ENCODE results near the gene PCDHGB6. TPM values are rescaled to one million over a fixed set of nuclear protein-coding genes. Genes with fewer than 3 reads are reported as not detected.
"Not testable (repeated sequence)": the region's sequence is repeated elsewhere in the genome, so short reads cannot be mapped to it uniquely, and the experiment has no call there.

Gene PCDHGB6
- total RNA-seq, 2 experiments from 2014 or later, result 0.04 TPM; not detected in 1

DNA sequence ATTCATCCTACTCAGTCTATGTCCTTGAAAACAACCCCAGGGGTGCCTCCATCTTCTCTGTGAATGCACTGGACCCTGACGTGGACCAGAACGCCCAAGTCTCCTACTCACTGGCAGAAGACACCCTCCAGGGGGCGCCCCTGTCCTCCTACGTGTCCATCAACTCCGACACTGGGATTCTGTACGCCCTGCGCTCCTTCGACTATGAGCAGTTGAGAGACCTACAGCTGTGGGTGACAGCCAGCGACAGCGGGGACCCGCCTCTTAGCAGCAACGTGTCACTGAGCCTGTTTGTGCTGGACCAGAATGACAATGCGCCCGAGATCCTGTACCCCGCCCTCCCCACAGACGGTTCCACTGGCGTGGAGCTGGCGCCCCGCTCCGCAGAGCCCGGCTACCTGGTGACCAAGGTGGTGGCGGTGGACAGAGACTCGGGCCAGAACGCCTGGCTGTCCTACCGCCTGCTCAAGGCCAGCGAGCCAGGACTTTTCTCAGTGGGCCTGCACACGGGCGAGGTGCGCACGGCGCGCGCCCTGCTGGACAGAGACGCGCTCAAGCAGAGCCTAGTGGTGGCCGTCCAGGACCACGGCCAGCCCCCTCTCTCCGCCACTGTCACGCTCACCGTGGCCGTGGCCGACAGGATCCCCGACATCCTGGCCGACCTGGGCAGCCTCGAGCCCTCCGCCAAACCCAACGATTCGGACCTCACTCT, 32.2 kb upstream of the PCDHGB6 start:
- H3K4me3 Mint-ChIP-seq; H3K36me3 Mint-ChIP-seq (ENCODE audit: low read depth); POLR2A ChIA-PET; H3K4me1 Mint-ChIP-seq; H3K27ac Mint-ChIP-seq; DNase-seq: not testable (repeated sequence)
- H3K9me3 Mint-ChIP-seq, result peaks cover 28% of the 10 kb centered on the region
- H3K27me3 Mint-ChIP-seq, result peaks cover 24% of the 10 kb centered on the region
- CTCF ChIA-PET, result interaction anchor here (0.9 to 1.7 kb wide), 2 partner anchors 22 to 45 kb away, joined by 4 read pairs; partner anchors contain the start of genes PCDHGA11 and PCDHGB5

DNA sequence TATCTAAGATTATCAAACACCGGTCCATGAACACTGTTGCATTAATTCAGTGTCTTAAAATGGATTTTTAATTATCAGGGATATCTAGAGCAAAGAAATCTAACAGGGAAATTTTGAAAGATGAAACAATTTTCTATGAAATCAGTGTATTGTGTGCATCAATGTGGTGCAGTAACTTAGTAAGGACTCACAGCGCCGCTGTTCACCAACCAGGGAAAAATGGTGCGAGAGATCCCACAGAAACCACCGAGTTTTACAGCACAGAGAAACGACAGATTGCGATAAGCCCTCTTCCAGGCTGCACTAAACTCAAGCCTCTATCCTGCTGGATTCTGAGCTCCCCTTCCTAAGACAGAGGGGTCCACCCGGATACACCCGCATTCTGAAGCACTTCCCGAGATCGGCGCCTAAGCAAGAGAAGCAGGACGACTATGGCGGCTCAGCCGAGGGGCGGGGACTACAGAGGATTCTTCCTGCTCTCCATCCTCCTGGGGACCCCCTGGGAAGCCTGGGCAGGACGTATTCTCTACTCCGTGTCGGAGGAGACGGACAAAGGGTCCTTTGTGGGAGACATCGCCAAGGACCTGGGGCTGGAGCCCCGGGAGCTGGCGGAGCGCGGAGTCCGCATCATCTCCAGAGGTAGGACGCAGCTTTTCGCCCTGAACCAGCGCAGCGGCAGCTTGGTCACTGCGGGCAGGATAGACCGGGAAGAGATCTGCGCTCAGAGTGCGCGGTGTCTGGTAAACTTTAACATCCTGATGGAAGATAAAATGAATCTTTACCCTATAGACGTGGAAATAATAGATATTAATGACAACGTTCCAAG, 25.1 kb upstream of the PCDHGB6 start, which contains the start of gene PCDHGA7:
Gene PCDHGA7 (plus strand): TSS at position 274 of the 826 bp plus-strand sequence. CDS start 158 bp downstream, at position 432.
- Mint-ChIP-seq H3K27ac (peak within 1 kb of the TSS; percentile 62), H3K27me3 (peaks cover 38% of the 10 kb centered on the region), H3K4me3 (peak within 1 kb of the TSS; percentile 34), H3K36me3 (ENCODE audit: low read depth) (no peaks in the 10 kb centered on the region), H3K4me1 (no peaks in the 10 kb centered on the region), H3K9me3 (peaks cover 12% of the 10 kb centered on the region)
- ChIA-PET CTCF (interaction anchor here (0.8 to 1.1 kb wide), 2 partner anchors 12 to 48 kb away, joined by 3 to 5 read pairs; partner anchors contain the start of genes PCDHGA12 and PCDHGB3), POLR2A (no interaction called here)
- DNase-seq, result no peak

DNA sequence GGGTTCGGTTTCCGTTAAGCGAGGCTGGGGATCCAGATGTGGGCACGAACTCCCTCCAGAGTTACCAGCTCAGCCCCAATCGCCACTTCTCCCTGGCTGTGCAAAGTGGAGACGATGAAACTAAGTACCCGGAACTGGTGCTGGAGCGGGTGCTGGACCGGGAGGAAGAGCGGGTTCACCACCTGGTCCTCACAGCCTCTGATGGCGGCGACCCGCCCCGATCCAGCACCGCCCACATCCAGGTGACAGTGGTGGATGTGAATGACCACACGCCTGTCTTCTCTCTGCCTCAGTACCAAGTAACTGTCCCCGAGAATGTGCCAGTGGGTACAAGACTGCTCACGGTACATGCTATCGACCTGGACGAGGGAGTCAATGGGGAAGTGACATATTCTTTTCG, 24.5 kb upstream of the PCDHGB6 start:
- ChIA-PET CTCF (interaction anchor here (0.8 to 1.1 kb wide), 2 partner anchors 13 to 47 kb away, joined by 3 to 5 read pairs; partner anchors contain the start of genes PCDHGA12 and PCDHGB3), POLR2A (no interaction called here)
- H3K27ac Mint-ChIP-seq, result no peak overlapping the region
- no peaks in the 10 kb centered on the region for H3K36me3 Mint-ChIP-seq (ENCODE audit: low read depth)
- no peak for DNase-seq
- no peaks in the 10 kb centered on the region for H3K4me1 Mint-ChIP-seq
- no peak overlapping the region for H3K4me3 Mint-ChIP-seq
- peaks cover 14% of the 10 kb centered on the region for H3K9me3 Mint-ChIP-seq
- H3K27me3 Mint-ChIP-seq, result peaks cover 41% of the 10 kb centered on the region

DNA sequence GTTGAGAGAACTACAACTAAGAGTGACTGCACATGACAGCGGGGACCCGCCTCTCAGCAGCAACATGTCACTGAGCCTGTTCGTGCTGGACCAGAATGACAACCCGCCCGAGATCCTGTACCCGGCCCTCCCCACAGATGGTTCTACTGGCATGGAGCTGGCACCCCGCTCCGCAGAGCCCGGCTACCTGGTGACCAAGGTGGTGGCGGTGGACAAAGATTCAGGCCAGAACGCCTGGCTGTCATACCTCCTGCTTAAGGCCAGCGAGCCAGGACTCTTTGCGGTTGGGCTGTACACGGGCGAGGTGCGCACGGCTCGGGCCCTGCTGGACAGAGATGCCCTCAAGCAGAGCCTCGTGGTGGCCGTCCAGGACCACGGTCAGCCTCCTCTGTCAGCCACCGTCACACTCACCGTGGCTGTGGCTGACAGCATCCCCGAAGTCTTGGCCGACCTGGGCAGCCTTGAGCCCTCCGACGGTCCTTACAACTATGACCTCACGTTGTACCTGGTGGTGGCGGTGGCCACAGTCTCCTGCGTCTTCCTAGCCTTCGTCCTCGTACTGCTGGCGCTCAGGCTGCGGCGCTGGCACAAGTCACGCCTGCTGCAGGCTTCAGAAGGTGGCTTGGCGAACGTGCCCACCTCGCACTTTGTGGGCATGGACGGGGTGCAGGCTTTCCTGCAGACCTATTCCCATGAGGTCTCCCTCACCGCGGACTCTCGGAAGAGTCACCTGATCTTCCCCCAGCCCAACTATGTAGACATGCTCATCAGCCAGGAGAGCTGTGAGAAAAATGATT, 23.2 kb upstream of the PCDHGB6 start:
- no peak overlapping the region for H3K4me3 Mint-ChIP-seq
- ChIA-PET POLR2A (no interaction called here), CTCF (no interaction called here)
- no peaks in the 10 kb centered on the region for H3K36me3 Mint-ChIP-seq (ENCODE audit: low read depth)
- H3K9me3 Mint-ChIP-seq, result peaks cover 21% of the 10 kb centered on the region
- peaks cover 47% of the 10 kb centered on the region for H3K27me3 Mint-ChIP-seq
- no peak overlapping the region for H3K27ac Mint-ChIP-seq
- H3K4me1 Mint-ChIP-seq, result no peaks in the 10 kb centered on the region
- DNase-seq, result no peak

DNA sequence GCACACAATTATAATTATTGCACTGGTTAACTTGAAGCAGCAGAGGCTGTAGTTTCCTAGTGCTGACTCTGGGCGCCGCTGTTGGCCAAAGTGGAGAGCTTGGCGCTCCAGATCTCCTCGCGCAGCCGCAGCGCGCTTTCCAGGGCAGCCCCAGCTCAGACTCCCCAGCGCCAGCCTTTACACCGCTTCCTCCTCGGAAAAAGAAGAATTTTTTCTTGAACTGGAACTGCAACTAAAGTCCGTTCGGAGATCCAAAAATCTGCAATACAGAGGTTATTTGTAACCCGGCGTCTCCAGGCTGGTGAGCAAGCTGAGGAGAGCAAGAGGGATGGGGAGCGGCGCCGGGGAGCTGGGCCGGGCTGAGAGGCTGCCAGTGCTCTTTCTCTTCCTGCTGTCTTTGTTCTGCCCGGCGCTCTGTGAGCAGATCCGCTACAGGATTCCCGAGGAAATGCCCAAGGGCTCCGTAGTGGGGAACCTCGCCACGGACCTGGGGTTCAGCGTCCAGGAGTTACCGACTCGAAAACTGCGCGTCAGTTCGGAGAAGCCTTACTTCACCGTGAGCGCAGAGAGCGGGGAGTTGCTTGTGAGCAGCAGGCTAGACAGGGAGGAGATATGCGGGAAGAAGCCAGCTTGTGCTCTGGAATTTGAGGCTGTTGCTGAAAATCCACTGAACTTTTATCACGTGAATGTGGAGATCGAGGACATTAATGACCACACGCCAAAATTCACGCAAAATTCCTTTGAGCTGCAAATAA, 20.1 kb upstream of the PCDHGB6 start, which contains the start of gene PCDHGB4:
Gene PCDHGB4 (plus strand): TSS at position 142 of the 755 bp plus-strand sequence. CDS start 187 bp downstream, at position 329.
- CTCF ChIA-PET, result interaction anchor here (0.8 to 1.7 kb wide), 3 partner anchors 16 to 57 kb away, joined by 3 to 5 read pairs (median 5); partner anchors contain the start of genes PCDHGA1 and PCDHGB3
- H3K4me1 Mint-ChIP-seq; POLR2A ChIA-PET; H3K36me3 Mint-ChIP-seq (ENCODE audit: low read depth); H3K4me3 Mint-ChIP-seq; DNase-seq; H3K27ac Mint-ChIP-seq: not testable (repeated sequence)
- peaks cover 50% of the 10 kb centered on the region for H3K27me3 Mint-ChIP-seq
- H3K9me3 Mint-ChIP-seq, result peaks cover 28% of the 10 kb centered on the region

DNA sequence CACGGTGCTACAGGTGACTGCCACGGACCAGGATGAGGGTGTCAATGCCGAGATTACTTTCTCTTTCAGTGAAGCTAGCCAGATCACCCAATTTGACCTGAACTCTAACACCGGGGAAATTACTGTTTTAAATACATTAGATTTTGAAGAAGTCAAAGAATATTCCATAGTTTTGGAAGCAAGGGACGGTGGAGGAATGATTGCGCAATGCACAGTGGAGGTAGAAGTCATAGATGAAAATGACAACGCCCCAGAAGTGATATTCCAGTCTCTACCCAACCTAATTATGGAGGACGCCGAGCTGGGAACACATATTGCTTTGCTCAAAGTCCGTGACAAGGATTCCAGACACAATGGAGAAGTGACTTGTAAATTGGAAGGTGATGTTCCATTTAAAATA, 19.2 kb upstream of the PCDHGB6 start:
- Mint-ChIP-seq H3K27ac (no peak overlapping the region), H3K27me3 (peaks cover 45% of the 10 kb centered on the region), H3K4me3 (no peak overlapping the region), H3K36me3 (ENCODE audit: low read depth) (peaks cover 2% of the 10 kb centered on the region), H3K4me1 (no peaks in the 10 kb centered on the region), H3K9me3 (peaks cover 27% of the 10 kb centered on the region)
- CTCF ChIA-PET, result interaction anchor here (1.7 kb wide), 1 partner anchor 19 kb away, joined by 5 read pairs; the partner anchor contains the start of gene PCDHGB3
- DNase-seq, result no peak
- POLR2A ChIA-PET, result no interaction called here

DNA sequence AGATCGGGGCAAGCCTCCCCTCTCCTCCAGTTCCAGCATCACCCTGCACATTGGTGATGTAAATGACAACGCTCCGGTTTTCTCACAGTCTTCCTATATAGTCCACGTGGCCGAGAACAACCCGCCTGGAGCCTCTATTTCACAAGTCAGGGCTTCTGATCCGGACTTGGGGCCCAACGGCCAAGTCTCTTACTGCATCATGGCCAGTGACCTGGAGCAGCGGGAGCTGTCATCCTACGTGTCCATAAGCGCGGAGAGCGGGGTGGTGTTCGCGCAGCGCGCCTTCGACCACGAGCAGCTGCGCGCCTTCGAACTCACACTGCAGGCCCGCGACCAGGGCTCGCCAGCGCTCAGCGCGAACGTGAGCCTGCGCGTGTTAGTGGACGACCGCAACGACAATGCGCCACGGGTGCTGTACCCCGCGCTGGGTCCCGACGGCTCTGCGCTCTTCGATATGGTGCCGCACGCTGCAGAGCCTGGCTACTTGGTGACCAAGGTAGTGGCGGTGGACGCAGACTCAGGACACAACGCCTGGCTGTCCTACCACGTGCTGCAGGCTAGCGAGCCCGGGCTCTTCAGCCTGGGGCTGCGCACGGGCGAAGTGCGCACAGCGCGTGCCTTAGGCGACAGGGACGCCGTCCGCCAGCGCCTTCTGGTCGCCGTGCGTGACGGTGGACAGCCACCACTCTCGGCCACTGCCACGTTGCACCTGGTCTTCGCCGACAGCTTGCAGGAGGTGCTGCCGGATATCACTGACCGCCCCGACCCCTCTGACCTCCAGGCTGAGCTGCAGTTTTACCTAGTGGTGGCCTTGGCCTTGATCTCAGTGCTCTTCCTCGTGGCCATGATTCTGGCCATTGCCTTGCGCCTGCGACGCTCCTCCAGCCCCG, 18.4 kb upstream of the PCDHGB6 start:
- Mint-ChIP-seq H3K27ac (no peak overlapping the region), H3K36me3 (ENCODE audit: low read depth) (peaks cover 2% of the 10 kb centered on the region), H3K9me3 (peaks cover 26% of the 10 kb centered on the region), H3K27me3 (peaks cover 49% of the 10 kb centered on the region), H3K4me1 (no peaks in the 10 kb centered on the region), H3K4me3 (no peak overlapping the region)
- ChIA-PET POLR2A (no interaction called here), CTCF (interaction anchor here (1.2 to 1.7 kb wide), 3 partner anchors 19 to 175 kb away, joined by 3 to 5 read pairs (median 3); partner anchors contain the start of genes PCDHGB2 and PCDHGB3)
- DNase-seq, result no peak

DNA sequence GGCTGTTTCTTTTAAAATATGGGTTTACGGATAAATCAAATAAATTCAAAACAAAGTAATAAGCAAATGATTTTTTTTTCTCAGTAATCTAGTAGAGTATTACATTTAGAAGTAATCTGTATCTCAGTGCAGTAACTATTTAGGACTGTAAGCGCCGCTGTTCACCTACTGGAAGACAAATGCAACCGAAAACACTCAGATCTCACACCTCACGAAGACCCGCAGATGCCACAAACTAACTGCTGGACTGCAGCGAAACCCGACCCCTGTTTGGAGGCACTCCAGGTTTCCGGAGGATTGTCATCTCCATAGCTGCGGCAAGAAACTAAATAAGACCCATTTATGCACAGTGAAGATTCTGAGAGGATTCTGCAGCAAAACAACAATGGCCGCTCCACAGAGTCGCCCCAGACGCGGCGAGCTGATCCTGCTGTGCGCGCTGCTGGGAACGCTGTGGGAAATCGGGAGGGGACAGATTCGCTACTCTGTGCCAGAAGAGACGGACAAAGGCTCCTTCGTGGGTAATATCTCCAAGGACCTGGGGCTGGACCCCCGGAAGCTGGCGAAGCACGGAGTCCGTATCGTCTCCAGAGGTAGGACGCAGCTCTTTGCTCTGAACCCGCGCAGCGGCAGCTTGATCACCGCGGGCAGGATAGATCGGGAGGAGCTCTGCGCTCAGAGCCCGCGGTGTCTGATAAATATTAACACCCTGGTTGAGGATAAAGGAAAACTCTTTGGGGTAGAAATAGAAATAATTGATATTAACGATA, 15.2 kb upstream of the PCDHGB6 start, which contains the start of gene PCDHGA8:
Gene PCDHGA8 (plus strand): TSS at position 205 of the 770 bp plus-strand sequence. CDS start 181 bp downstream, at position 386.
- ChIA-PET CTCF (interaction anchor here (0.9 to 1.2 kb wide), 2 partner anchors 12 to 54 kb away, joined by 3 read pairs; partner anchors contain the start of gene PCDHGA2), POLR2A (no interaction called here)
- DNase-seq, result no peak
- Mint-ChIP-seq H3K4me1 (no peaks in the 10 kb centered on the region), H3K9me3 (peaks cover 32% of the 10 kb centered on the region), H3K27ac (no peak within 1 kb of the TSS), H3K36me3 (ENCODE audit: low read depth) (peaks cover 2% of the 10 kb centered on the region), H3K27me3 (peaks cover 46% of the 10 kb centered on the region), H3K4me3 (no peak within 1 kb of the TSS)

DNA sequence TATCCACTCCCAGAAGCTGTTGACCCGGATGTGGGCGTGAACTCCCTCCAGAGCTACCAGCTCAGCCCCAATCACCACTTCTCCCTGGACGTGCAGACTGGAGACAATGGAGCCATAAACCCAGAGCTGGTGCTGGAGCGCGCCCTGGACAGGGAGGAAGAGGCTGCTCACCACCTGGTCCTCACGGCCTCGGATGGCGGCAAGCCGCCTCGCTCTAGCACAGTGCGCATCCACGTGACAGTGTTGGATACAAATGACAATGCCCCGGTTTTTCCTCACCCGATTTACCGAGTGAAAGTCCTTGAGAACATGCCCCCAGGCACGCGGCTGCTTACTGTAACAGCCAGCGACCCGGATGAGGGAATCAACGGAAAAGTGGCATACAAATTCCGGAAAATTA, 14.6 kb upstream of the PCDHGB6 start:
- peaks cover 2% of the 10 kb centered on the region for H3K36me3 Mint-ChIP-seq (ENCODE audit: low read depth)
- no peak for DNase-seq
- POLR2A ChIA-PET, result no interaction called here
- no peaks in the 10 kb centered on the region for H3K4me1 Mint-ChIP-seq
- CTCF ChIA-PET, result interaction anchor here (0.9 kb wide), 1 partner anchor 13 kb away, joined by 3 read pairs; no protein-coding TSS in a partner anchor
- peaks cover 44% of the 10 kb centered on the region for H3K27me3 Mint-ChIP-seq
- peaks cover 31% of the 10 kb centered on the region for H3K9me3 Mint-ChIP-seq
- H3K27ac Mint-ChIP-seq, result no peak overlapping the region
- H3K4me3 Mint-ChIP-seq, result no peak overlapping the region

DNA sequence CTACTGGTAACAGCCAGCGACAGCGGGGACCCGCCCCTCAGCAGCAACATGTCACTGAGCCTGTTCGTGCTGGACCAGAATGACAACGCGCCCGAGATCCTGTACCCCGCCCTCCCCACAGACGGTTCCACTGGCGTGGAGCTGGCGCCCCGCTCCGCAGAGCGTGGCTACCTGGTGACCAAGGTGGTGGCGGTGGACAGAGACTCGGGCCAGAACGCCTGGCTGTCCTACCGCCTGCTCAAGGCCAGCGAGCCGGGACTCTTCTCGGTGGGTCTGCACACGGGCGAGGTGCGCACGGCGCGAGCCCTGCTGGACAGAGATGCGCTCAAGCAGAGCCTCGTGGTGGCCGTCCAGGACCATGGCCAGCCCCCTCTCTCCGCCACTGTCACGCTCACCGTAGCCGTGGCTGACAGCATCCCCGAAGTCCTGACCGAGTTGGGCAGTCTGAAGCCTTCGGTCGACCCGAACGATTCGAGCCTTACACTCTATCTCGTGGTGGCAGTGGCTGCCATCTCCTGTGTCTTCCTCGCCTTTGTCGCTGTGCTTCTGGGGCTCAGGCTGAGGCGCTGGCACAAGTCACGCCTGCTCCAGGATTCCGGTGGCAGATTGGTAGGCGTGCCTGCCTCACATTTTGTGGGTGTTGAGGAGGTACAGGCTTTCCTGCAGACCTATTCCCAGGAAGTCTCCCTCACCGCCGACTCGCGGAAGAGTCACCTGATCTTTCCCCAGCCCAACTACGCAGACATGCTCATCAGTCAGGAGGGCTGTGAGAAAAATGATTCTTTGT, 13.2 kb upstream of the PCDHGB6 start:
- H3K36me3 Mint-ChIP-seq (ENCODE audit: low read depth); H3K4me1 Mint-ChIP-seq; H3K27ac Mint-ChIP-seq; DNase-seq; H3K4me3 Mint-ChIP-seq; POLR2A ChIA-PET: not testable (repeated sequence)
- Mint-ChIP-seq H3K9me3 (peaks cover 32% of the 10 kb centered on the region), H3K27me3 (peaks cover 47% of the 10 kb centered on the region)
- CTCF ChIA-PET, result interaction anchor here (0.8 kb wide), 2 partner anchors 30 to 161 kb away, joined by 3 read pairs; no protein-coding TSS in a partner anchor

All from activated CD4-positive, alpha-beta T cell treated with anti-CD3 and anti-CD28 coated beads, Interleukin-2, amount 10 ng/mL, durations not matched to agents 7 days and 5 days (primary cell).